MV-4-11 (cell line): ENCODE measurements around the gene PTPRE.

Experiments used
- DNase-seq: peaks from one replicate; lab custom pipeline; 2025; lab: John Stamatoyannopoulos, UW

The PTPRE gene

DNA sequence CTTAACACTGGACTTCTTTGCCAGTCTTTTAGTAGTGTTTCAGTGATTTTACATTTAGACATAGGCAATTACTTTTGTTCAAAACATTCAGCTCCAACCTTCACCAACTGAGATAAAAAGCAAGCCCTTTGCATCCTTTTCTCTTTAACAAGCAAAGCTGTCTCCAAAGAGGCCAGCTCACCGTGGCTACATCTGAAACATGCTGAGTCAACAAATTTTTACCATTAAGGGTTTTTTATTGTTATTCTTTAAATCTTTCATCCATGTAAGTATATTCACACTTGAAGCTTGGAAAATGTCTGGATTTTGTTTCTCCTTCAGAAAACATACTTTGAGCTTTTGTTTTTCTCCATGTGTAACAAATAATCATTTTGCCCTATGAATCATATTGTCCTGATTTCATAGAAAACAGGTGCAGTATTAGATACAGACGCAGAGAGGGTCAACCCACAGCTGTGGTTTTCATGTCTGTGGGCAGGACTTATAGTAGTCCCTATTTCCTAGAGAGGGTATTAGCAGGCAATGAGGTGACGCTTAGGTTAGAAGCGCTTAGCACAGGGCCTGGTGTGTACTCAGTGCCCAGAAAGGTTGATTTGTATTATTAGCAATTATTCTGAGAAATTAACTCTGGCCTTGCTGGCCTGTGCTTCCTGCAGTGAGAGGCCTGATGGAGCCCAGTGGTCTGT is 119.9 kb downstream of the PTPRE start:
- DNase-seq, result no peak

DNA sequence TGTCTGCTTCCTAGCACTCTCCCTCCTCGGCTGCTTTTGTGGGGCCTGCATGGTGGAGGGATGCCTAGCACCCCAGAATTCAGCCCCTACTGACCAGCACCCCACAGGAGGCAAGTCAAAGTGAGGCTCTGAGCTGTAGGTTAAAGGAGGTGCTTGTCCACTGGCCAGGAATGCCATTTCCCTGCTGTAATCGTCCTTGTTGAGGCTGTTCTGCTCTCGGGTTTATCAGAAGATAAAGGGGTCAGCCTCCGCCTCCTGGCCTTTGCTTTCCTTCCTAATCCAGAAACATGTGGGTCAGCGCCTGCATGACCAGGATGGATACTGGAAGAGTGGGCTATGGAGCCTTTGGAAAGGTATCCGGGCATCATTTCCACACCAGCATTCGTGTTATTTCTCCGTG is 120.4 kb downstream of the PTPRE start:
- no peak for DNase-seq

DNA sequence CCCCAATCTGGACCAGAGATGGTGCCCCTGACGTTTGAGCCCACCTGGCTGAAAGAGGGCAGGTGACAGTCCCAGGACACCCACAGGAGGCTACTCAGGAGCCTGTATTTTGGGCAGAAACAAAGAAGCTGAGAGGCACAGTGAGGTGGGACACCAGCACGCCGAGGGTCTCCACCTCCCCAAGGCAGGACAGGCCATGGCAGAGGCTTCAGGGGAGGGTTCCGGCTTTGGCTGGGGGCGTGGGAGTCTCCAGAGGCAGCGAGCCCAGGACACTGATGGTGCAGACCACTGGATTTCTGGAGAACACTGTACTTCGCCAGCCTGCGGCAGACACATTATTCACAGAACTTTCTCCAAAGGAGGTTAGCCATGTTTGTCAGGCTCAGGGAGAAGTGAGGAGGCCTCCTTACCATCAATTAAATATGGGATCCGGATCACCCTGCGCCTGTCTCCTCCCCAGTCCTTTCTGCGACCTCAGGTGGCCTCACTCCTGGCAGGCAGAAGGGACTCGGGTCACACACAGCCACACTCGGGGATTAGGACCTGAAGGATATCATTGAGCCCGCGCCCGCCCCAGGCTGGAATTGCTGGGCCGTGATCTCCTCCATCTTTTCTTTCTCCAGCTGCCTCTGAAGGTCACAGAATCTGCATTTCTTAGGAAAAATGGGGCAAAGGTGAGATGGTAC is 121.1 kb downstream of the PTPRE start:
- DNase-seq, result no peak

DNA sequence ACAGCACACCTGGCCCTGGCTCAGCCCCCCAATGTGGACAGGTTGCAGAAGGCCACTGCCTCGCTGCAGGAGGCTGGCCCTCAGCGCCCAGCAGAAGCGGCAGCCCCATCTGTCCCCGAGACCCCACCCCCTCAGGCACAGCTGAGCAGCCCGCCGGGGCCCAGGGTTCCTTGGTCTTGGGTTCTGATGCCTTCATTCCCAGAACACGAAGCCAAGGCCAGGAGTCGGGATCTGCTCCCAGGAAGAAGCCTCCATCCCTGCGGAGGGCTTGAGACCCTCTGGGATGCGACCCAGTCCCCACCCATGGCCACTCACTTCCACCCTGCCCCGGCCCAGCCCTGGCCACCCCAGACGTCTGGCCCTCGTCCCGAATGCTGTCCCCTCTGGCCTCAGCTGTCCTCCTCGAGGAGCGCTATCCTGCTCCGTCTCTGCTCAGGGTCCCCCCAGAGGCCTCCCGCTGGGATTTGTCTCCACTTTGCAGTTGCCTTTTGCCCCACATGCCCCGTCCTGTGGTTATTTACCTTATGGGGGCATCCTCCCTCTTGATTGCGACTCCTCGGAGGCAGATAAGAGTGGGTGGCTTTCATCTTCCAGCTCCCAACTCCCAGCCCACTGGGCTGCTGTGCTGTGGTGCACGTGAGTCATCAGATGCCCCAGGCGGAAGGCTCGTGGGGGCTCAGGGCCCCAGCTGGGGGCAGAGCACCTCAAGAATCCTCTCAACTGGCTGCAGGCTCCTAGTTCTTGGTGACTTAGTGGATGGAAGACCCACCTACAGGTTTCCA is 121.8 kb downstream of the PTPRE start:
- DNase-seq, result no peak

DNA sequence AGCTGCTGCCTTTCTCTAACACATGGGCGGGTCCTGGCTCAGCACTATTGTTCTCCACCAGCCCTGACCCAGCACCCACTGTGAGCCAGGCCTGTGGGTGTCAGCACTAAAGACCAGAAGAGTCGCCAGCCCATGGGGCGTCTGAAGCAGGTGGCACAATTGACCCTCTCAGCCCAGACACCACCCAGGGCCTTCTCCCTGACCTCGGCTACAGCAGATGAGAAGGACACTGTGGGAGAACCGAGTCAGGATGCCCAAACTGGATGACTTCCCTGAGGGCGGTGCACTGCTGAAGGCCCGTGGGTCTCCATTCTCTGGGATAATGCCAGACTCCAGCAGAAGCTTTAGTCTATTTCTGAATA is 122.4 kb downstream of the PTPRE start:
- no peak for DNase-seq

DNA sequence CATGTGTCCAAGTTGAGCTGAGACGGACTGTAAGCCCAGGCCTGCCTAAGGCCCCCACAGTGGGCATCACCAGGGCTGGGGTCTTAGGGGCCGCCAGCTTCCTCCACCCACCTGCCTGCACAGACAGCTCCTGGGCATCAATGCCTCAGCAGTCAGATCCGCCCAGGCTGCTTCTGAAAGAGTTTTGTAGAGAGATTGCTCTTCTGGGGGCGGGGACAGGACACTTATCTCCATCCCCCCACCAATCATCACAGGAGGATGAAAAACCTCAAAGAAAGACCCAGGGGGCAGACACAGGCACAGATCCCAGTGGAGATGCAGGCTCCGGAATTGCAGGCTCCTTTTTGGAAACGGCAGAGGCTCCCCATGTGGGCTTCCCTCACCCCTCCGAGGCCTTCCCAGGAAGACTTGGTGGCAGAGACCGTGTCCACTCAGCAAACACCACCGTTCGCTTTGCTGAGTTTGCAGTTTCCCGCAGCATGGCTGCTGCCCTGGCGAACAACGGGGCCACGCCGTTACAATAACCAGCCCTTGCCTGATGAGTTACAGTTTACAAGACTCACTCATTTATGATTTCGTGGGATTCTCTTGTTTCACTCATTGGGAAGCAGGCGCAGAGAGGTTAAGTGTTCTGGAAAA is 122.9 kb downstream of the PTPRE start:
- no peak for DNase-seq

DNA sequence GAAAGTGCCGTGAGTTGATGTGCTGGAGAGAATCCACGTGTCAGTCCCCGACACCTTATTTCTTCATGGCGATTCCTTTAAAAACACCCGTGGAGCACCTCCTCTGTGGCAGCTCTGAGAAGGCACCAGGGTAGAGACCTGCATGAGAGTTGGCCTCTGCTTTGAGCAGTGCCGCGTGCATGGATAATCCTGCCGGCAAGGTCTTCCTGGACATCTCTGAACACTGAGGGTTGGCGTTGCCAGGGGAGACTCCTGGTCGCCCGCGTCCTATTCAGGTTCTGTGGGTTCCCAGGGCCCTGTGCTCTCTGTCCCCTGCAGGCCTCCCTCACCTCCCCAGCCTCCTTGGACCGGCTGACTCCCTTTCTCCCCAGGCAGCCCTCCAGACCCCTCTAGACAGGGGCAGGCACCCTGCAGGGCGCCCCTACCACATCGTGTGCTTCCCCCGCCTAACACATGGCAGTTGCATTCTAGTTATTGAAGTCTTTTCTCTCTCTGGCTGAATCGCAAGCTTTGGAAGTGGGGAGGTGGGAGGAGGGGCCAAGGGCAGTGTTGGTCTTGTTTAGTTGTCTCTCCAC is 123.7 kb downstream of the PTPRE start:
- DNase-seq, result no peak

DNA sequence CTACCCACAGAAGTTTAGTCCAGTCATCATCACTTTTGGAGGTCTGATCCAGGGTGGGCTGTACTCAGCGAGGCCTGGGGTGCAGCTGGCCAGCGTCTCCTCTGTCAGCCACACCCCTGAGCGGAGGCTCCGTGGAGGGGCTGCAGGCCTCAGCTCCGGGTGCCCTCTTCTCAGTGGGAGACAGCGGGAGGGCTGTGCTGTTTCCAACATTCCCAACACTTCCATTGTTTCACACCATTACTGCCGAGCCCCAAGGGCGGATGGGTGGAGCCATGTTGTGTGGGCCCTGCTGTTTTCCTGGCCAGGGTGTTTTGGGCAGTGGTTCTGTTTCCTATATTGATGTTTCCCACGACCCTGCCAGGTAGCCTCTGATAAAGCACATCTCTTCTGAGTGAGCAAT is 124.3 kb downstream of the PTPRE start:
- DNase-seq, result no peak

DNA sequence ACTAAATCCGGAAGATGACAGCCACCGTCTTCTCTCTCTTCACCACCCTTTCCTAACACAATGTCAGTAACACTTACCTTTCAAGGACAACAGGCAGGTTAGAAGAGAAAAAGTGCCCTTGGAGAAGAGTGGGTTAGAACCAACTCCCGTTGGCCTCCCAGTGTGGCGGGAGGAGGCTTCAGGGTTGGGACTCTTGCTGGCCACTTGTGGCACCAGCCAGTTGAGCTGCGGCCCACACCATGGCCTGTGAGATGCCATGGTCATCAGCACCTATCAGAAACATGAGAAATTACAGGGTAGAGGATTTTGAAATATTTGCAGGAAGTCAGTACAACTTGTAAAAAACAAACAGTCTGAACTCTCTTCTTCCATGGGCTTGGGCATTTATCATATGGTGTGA is 125.6 kb downstream of the PTPRE start:
- no peak for DNase-seq

DNA sequence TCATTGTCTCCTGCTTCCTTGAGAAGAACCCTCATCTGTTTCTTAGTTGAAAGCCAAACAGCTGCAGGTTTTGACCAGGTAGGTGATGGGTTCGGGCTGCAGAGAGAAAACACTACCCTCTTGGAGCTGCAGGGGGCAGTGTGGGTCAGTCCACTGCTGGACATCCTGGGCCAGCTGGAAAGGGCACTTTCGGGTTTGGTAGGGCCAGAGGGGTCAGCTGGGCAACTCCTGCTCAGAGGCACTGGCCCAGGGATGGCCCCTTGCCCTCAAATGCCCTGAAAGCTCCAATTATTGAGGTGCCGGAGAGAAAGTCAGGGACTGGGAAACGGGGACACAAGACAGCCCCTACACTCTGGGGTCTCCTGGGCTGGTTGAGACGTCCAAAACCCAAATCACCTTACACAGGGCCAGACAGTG is 128.7 kb downstream of the PTPRE start:
- no peak for DNase-seq

DNA sequence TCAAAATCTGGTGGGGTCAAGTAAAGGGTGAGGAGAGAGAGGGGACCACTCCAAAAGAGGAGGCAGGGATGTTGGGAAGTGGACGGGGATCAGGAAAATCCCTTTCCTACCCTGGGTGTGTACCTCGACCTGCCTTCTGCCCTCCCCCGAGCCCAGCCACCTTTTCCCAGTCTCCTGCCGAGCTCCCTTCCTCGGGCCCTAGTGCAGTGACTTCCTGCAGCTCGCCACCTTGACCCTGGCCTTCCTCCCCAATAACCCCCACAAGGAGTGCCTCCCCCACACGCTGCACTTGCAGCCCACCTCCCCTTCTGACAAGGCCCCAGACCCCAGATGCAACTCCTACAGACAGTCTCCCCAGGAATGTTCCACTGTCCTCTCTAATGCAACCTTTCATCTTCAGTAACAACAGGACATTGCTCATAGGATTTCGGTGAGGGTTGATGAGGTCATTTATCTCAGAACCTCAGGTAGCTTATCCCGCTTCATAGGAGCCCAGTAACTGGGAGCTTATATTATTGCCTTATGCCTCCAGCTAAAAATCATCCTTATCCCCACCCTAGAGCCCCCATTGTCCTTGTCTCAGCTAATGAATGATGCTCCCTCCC is 129.2 kb downstream of the PTPRE start:
- DNase-seq, result no peak

DNA sequence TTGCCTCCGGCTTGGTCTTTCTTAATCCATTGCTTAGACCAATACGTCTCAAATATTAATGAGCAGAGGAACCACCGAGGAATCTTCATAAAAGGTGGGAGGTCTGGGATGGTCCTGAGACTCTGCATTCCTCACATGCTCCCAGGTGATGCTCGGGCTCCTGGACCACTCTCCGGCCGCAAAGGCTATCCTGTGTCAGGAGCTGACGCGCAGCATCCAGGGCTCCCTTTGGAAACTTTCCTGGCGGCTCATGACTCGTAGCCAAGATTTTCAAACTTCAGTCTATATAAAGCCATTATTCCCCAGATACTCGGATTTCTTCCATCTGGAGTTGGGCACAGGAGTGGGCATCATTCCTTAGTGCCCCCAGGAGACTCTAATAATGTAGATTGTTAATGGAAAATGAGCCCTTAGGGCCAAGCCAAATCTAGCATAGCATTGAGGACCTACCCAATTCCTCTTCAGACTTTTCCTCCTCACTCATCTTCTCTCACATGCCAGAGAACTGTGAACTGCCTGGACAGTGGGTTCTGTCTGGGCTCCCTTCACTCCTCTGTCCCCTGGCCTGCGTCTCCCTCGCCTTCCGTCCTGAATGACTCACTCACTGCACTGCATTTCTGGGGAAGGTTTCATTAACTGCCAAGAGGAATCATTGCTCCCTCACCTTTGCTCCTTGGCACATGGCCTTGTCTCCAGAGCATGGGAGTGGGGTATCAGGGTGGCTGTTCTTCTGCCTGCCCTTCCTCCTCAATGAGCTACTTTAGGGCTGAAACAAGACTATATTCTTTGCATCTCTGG is 130.0 kb downstream of the PTPRE start:
- no peak for DNase-seq

DNA sequence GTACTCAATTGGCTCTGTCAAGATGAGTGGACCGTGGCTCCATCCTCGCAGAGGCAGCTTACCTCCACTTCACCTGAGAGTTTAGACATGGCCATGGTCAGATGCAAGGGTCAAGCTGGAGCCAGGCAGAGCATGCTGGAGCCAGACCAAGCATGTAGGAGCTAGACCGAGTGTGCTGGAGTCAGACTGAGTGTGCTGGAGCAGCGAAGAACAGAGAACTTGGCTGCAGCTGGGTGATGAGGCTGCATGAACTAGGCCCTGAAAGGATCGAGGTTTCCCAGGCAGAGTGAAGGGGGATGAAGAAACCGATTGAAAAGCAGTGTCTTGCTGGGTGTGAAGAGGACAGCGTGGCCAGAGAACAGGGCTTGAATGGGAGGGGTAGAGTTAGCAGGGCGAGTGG is 133.2 kb downstream of the PTPRE start:
- no peak for DNase-seq

DNA sequence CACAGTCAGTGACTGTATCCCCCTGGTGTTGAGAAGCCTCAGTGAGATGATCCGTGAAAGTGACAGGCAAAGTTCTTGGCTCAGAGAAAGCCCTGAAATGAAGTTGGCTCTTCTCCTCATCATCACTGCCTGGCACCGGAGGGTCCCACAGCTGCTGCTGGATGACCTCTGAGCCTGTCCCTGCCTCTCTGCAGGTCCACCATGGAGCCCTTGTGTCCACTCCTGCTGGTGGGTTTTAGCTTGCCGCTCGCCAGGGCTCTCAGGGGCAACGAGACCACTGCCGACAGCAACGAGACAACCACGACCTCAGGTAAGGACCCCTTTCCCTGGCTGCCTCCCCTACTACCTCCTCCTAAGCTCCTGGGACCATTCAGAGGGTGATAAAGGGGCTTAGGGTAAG is 133.8 kb downstream of the PTPRE start:
- DNase-seq, result no peak

DNA sequence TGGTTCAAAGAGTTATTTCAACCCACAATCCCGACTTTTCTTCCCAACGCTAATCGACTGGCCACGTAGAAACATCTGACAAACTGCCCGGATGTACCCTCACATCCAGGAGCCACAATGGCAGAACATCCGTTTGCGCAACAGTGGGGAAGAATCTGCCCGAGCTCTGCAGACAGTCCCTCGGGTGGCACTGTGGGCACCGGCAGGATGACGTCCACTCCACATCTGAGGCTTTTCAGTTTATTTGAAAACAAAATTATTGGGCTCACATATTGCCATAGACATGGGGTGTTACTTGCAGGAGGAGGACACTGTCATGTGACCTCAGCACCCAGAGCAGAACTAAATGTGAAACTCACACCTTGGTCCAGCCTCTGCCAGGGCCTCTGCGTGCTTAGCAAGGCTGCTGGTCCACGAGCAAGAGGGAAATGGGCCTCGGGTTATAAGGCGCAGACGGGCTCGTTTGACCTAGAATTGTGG is 135.3 kb downstream of the PTPRE start:
- no peak for DNase-seq

DNA sequence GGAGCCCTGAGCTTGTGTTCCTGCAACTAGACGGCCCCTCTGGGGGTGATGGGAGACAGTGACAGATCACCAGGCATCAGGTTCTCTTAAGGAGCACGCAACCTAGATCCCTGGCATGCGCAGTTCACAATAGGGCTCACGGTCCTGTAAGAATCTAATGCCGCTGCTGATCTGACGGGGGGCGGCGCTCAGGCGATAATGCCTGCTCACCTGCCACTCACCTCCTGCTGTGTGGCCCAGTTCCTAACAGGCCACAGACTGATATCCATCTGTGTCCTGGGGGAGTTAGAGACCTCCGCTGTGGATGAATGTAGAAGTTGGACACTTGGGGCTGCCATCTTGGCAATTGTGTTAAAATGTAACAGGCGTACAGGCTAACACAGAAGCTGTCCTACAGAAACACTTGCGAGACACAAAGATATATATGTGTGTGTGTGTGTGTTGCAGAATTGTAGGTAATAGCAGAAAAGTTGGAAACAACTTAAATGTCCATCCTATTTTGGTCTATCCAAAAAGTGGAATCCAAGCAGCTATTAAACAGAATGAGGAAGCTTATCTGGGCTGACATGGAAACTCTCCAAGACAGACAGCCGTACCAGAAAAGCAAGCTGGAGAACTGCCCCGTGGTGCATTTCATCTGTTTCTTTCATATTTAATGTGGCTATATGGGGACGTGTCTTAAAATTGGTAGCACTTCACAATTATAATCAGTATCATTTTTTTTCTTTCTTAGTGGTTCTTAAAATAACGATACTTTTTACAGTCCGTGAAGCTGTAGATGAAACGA is 136.5 kb downstream of the PTPRE start:
- DNase-seq, result no peak

DNA sequence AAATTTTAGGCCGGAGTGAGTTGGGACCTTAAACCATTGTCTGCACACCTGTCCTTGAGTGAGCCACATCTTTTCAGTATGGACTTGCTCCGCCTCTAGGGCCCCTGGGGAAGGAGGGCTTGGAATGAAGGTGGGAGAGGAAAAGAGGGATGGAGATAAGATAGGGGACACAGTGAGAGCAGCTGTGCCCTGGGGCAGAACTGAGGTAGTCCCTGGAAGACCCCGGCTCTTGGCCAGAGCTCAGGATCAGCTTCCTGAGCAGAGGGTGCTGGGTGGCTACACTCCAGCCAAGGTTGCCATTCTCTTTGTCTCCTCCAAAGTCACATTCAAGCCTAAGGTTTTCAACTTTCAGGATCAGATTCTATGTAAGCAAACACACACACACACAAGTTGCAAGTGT is 137.3 kb downstream of the PTPRE start:
- no peak for DNase-seq

DNA sequence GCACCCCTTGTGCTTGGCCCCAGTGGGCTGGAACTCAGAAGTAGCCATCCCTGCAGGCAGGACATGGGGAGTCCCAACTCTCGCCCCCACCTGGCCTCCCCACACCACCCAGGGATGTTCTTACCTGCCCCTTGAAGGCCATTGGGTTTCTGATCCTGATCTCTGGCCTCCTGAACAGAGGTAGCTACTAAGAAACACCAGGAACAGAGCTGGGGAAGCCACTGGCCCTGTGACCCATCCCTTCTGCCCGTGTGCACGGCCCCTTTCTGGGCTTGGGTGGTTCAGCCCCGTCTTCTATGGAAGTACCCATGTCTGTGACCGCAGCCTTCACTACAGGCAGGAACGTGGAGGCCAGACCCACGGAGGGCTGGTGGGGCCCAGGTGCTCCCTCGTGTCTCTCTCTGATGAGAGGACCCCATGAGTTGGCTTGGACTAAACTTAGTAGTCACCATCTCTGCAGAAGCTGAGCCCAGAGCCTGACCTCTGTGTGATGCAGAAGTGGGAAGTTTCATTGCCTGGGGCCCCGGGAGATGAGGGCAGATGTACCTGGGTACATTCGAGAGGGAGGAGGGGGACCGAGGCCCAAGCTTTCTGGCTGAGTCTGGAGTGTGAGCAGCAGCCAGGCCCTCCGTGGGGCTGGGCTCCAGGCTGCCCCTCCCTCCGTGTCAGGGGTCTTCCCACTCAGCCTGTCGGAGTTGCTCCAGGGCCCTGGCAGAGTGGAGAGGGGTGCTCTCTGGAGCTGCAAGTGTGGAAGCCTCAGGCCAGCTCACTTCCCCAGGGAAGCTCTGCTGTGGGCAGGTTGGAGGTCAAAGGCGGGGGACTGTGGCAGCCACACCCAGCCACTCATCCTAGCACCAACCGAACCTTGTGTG is 138.3 kb downstream of the PTPRE start:
- DNase-seq, result no peak

DNA sequence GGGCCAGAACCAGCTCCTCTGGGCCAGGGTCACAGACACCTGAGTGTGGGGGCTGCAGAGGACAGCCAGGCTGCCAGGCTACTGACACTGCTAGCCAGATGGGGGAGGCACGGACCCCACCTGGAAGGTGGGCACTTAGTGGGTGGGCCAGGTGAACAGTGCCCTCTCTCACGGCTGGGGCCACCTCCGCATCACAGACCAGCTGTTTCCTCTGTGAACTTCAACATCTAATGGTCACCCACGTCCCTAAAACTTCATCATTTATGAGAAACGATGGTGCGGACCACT is 138.9 kb downstream of the PTPRE start:
- no peak for DNase-seq
